ENCODE results near the gene CTPS1.

The CTPS1 gene

GRCh38 chr1:41023279-41023990, 43.9 kb downstream of the CTPS1 start:
- no peak for DNase-seq (ENCODE audit: low read depth, low spot score)

GRCh38 chr1:41024953-41025352, 45.5 kb downstream of the CTPS1 start:
- DNase-seq (ENCODE audit: low read depth, low spot score) = no peak

- no peak for DNase-seq (ENCODE audit: low read depth, low spot score)
Measured at GRCh38 chr1:41025979-41026819, 46.7 kb downstream of the CTPS1 start.

GRCh38 chr1:41028034-41028642, 48.6 kb downstream of the CTPS1 start:
- no peak for DNase-seq (ENCODE audit: low read depth, low spot score)

- DNase-seq (ENCODE audit: low read depth, low spot score) = no peak
Measured at GRCh38 chr1:41030872-41031616, 51.5 kb downstream of the CTPS1 start.

- no peak for DNase-seq (ENCODE audit: low read depth, low spot score)
Measured at GRCh38 chr1:41032147-41032546, 52.7 kb downstream of the CTPS1 start.

GRCh38 chr1:41033272-41033671, 53.8 kb downstream of the CTPS1 start:
- DNase-seq (ENCODE audit: low read depth, low spot score) = no peak

GRCh38 chr1:41037116-41037903, 57.8 kb downstream of the CTPS1 start:
- DNase-seq (ENCODE audit: low read depth, low spot score) = no peak

GRCh38 chr1:41038110-41038509, 58.6 kb downstream of the CTPS1 start:
- no peak for DNase-seq (ENCODE audit: low read depth, low spot score)

GRCh38 chr1:41041614-41042270, 62.2 kb downstream of the CTPS1 start:
- DNase-seq (ENCODE audit: low read depth, low spot score) = no peak

- DNase-seq (ENCODE audit: low read depth, low spot score) = no peak
Measured at GRCh38 chr1:41044187-41044586, 64.7 kb downstream of the CTPS1 start.

- DNase-seq (ENCODE audit: low read depth, low spot score) = no peak
Measured at GRCh38 chr1:41045740-41046139, 66.2 kb downstream of the CTPS1 start.

GRCh38 chr1:41046347-41046775, 66.9 kb downstream of the CTPS1 start:
- no peak for DNase-seq (ENCODE audit: low read depth, low spot score)

- DNase-seq (ENCODE audit: low read depth, low spot score) = no peak
Measured at GRCh38 chr1:41048540-41048939, 69.0 kb downstream of the CTPS1 start.

GRCh38 chr1:41051022-41051421, 71.5 kb downstream of the CTPS1 start:
- no peak for DNase-seq (ENCODE audit: low read depth, low spot score)

- no peak for DNase-seq (ENCODE audit: low read depth, low spot score)
Measured at GRCh38 chr1:41053316-41053715, 73.8 kb downstream of the CTPS1 start.

GRCh38 chr1:41056907-41057306, 77.4 kb downstream of the CTPS1 start:
- DNase-seq (ENCODE audit: low read depth, low spot score) = no peak

Data from activated naive CD8-positive, alpha-beta T cell treated with anti-CD3 and anti-CD28 coated beads, Interleukin-2, amount 50 U/mL, for 16 hours (primary cell).